ENCODE measurements around the gene STAT2.
"Not testable (repeated sequence)": the region's sequence is repeated elsewhere in the genome, so short reads cannot be mapped to it uniquely, and the experiment has no call there.

Gene STAT2

GRCh38 chr12:56362130-56363059 lies 2.5 kb upstream of the STAT2 start, which contains the start of gene APOF:
Gene APOF (minus strand): TSS chr12:56362857. CDS start chr12:56362745, 112 bp downstream.
- DNase-seq (ENCODE audit: low spot score) (no peak), FAIRE-seq (no peak)

GRCh38 chr12:56361487-56362129 lies 1.7 kb upstream of the STAT2 start:
- no peak for DNase-seq (ENCODE audit: low spot score)
- FAIRE-seq: no peak

DNA sequence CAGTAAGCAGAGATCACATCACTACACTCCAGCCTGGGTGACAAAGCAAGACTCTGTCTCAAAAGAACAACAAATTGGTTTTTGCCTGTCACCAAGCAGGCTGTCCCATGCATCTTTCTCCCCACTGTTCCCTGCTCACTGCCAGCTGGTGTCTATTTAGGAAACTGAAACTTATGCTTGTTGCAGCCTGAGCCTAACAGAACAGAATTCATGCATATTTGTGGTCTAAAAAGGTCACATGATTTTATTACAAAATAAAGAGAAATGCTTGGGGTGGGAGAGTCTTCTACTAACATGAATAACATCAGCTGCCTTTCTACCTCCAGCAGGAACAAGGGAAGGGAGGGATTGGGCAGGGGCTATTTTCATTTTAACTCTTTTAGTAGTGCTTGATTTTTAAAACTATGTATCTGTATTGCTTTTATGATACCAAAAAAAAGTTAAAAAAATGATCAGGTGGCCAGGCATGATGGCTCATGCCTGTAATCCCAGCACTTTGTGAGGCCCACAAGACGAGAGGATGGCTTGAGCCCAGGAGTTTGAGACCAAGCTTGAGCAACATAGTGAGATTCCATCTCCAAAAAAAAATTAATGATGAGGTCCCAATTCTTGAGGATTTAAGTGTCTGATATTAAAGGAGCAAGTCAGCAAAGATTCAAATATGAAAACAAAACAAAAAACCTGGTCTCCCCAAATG lies 923 bp downstream of the STAT2 start:
- peak; percentile 51 for DNase-seq (ENCODE audit: low spot score)
- FAIRE-seq: no peak

GRCh38 chr12:56351325-56351724 lies 8.6 kb downstream of the STAT2 start:
- DNase-seq (ENCODE audit: low spot score): no peak
- no peak for FAIRE-seq

- no peak for FAIRE-seq
- DNase-seq (ENCODE audit: low spot score): no peak
These were observed 9.2 kb downstream of the STAT2 start for GRCh38 chr12:56350662-56351061.

DNA sequence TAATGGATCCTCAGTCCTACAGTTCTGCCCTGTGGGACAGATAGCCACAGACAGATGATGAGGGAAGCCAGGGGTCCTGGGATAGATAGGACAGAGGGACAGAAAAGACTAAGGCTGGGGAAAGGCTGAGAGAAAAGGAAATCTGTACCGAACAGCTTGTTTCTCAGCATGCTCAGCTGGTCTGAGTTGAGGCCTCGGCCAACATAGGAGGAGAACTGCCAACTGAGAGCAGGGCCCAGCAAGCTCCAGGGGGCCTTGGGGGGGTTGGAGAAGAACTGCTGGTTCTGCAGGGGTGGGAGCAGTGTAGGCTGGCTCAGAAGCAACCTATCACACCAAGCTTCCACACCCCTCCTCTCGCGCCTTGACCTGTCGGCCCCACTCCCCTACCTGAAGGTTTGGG lies 11.1 kb downstream of the STAT2 start:
- no peak for DNase-seq (ENCODE audit: low spot score)
- no peak for FAIRE-seq

DNA sequence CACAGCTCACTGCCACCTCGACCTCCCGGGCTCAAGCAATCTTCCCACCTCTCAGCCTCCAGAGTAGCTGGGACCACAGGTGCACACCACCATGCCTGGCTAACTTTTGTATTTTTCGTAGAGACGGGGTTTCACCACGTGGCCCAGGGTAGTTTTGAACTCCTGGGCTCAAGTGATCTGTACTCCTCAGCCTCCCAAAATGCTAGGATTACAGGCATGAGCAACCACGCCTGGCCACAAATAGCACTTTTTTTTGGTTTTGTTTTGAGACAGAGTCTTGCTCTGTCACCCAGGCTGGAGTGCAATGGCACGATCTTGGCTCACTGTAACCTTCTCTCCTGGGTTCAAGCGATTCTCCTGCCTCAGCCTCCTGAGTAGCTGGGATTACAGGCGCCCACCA lies 12.7 kb downstream of the STAT2 start:
- FAIRE-seq; DNase-seq (ENCODE audit: low spot score): not testable (repeated sequence)

DNA sequence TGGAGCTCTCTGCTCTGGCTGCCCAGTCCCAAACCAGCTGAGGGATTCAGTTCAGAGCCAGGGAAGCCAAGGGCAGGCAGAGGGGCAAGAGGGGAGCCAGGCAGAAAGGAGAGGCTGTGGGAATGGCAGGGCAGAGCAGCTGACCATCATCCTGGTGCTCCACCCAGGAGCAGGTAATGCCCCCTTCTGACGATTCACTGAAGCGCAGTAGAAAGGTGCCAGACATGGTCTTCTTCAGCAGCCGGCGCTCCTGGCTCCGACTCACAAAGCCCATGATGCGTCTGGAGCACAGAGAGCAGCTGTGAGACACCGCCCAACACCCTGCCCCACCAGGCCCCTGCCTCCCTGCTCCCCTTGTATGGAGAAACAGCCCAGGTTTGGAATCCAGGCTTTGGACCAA lies 13.2 kb downstream of the STAT2 start:
- no peak for FAIRE-seq

DNA sequence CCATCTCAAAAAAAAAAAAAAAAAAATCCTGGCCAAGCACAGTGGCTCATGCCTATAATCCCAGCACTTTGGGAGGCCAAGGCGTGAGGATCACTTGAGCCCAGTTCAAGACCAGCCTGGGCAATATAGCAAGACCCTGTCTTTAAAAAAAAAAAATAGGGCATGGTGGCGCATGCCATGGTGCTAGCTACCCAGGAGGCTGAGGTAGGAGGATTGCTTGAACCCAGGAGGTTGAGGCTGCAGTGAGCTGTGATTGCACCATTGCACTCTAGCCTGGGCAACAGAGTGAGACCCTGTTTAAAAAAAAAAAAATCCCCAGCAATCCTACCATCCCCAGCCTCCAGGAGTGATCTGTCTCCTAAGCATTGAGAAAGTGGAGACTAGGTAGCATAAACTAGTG lies 17.6 kb downstream of the STAT2 start:
- FAIRE-seq; DNase-seq (ENCODE audit: low spot score): not testable (repeated sequence)

More for the DNA sequence above, 13.2 kb downstream of the STAT2 start:
- no peak for DNase-seq (ENCODE audit: low spot score)

DNA sequence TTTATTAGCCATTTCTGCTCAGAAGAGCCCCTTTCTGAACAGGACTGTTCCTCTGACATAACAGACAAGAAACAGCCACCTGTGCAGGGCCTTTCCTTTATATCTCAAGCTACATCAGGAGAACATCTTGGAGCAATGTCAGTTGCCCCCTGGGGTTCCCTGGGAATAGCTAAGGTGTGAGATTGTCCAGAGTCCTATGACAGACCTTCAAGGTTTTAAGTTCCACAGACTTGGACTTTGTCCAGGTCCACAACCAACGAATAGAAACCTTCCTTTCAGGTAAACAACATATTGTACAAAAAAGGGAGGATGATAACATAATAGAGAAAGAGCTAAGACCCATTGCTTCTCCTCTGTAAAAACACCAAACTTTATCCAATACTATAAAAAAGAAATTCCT lies 18.3 kb downstream of the STAT2 start:
- DNase-seq (ENCODE audit: low spot score) (no peak), FAIRE-seq (no peak)

DNA sequence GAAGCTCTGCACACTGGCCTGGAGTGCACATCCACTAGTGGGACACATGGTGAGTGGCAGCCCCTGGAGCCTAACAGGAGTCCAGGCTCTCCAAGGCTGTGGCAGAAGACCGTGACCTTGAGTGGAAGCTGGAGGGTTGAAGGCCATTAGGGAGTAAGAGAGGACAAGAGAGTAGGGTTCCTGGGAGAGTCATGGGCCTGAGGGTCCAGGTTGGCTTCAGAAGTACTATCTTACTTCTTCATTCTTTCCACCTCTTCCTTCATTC lies 20.8 kb downstream of the STAT2 start:
- DNase-seq (ENCODE audit: low spot score) (no peak), FAIRE-seq (no peak)

GRCh38 chr12:56338308-56339157 lies 21.4 kb downstream of the STAT2 start, which contains the start of gene IL23A:
Gene IL23A (plus strand): TSS chr12:56338884. CDS start chr12:56339045, 161 bp downstream.
- FAIRE-seq: no peak
- DNase-seq (ENCODE audit: low spot score): peak; percentile 49

- DNase-seq (ENCODE audit: low spot score): no peak
These were observed 22.1 kb downstream of the STAT2 start for GRCh38 chr12:56337753-56338251.

DNA sequence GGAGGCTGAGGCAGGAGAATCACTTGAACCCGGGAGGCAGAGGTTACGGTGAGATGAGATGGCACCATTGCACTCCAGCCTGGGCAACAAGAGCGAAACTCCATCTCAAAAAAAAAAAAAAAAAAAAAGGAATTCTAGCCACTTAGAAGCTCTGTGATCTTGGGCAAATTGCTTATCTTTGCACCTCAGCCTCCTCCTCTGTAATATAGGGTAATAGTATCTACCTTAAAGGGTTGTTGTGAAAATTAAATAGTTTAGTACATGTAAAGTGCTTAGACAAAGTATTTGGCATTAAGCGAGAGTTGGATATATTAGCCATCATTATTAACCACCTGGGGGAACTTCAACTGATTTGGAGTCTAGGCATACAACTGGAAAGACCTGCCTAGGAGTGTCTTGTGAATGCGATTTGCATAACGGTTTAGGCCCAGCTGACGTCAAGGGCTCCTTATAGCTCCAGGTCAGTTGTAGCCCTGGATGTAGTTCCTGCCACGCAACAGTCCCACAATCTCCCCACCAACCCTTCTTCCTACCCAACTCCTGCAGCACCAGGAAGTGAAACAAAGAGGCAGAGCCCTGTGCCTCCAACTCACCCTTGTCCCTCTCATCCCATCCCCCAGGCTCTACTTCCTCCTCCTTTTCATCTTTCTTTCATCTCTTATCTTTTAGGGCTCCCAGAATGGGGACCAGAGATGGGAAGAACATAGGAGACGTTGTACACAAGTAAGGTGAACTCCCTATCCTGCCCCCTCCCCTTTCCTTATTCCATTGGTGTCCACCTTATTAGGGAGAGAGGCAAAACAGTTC lies 23.3 kb downstream of the STAT2 start:
- FAIRE-seq (no peak), DNase-seq (ENCODE audit: low spot score) (no peak)

More at GRCh38 chr12:56337753-56338251, 22.1 kb downstream of the STAT2 start:
- FAIRE-seq: no peak

GRCh38 chr12:56335527-56335926 lies 24.4 kb downstream of the STAT2 start:
- DNase-seq (ENCODE audit: low spot score); FAIRE-seq: not testable (repeated sequence)

GRCh38 chr12:56334490-56334793 lies 25.5 kb downstream of the STAT2 start:
- DNase-seq (ENCODE audit: low spot score): no peak
- FAIRE-seq: no peak

GRCh38 chr12:56333679-56334489 lies 26.0 kb downstream of the STAT2 start, which contains the start of gene PAN2:
Gene PAN2 (minus strand): TSS chr12:56334000. CDS start chr12:56333094, 906 bp downstream.
- DNase-seq (ENCODE audit: low spot score) (peak; percentile 90), FAIRE-seq (peak; percentile 72)

DNA sequence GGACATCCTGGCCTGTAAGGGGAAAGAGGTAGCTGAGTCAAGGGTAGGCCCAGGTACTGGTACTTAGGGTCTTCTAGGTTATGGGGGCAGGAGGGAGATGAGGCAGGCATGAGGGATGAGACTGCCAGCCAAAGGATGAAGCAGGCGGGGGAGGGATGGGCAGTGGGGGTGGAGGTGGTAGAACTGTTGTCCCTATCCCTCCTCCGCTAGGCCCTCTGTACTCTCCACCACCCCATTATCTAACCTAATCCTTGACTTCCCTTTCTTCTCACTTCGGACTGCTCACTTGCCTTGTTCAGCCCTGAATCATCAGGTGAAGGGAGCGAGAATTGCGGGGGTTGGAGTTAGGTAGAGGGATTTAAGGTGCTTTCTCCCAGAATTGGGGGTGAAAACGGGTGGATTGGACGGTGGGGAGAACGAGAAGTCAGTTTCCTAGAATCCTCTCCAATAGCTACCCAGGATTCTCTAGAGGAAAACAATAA lies 26.7 kb downstream of the STAT2 start:
- FAIRE-seq: no peak
- DNase-seq (ENCODE audit: low spot score): no peak

Data from RCC 7860 (cell line).